HG03095 (cell line): ENCODE measurements around the gene ACTMAP.
"Not testable (repeated sequence)": the region's sequence is repeated elsewhere in the genome, so short reads cannot be mapped to it uniquely, and the experiment has no call there.

Experiments
- ATAC-seq: cut with Tn5 transposase; IDR thresholded peaks from one replicate; pipeline ENCODE4 v1.9.1; 2021; ENCODE audit warnings: moderate library complexity; ENCODE audit not compliant: unreplicated experiment

Gene ACTMAP

DNA sequence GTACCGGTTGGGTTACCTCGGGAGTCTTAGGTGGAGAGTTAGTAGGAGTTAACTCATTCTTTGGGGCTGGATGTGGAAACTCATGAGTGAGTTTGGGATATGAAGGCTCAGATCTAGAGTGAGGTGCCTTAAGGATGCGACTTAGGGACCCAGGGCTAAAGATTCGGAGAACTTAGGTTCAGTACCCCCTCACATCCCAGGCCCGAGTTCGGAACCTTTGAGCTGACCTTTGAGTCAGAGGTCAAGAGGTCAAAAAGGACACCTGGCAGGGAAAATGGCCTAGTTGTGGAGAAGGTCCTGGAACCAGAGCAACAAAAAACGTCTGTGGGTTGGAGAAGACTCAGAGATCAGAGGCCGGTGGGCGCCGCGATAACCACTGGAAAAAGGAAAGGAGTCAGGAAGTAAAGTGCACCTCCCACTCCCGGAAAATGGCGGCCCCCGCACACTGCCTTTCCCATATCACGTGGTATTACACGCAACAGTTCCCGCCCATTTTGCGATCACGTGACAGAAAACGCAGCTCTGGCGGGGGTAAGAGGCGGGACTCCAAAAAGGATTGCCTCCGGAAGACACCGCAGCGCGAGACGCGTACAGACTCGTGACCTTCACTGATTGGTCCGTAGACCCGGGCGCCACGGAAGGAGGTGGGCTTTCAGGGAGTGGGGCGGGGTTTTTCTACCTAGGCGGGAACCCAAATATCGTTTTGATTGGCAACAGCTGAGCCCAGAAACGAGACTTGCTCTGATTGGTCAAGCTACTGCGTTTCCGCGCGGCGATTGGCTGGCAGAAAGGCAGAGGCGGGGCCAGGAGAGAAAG is at the start of gene ACTMAP:
TSS of gene ACTMAP (minus strand) at position 420 of the 816 bp plus-strand sequence. CDS start 674 bp downstream, outside the sequence.
- ATAC-seq: peak; percentile 77

GRCh38 chr19:40799558-40800338 is 49.5 kb upstream of the ACTMAP start:
- ATAC-seq: no peak

GRCh38 chr19:40798683-40799557 is 48.6 kb upstream of the ACTMAP start, which contains the start of gene EGLN2:
TSS of gene EGLN2 (plus strand) at chr19:40799191. CDS start at chr19:40800573, 1,382 bp downstream.
- peak; percentile 68 for ATAC-seq

GRCh38 chr19:40797963-40798682 is 47.8 kb upstream of the ACTMAP start:
- no peak for ATAC-seq

DNA sequence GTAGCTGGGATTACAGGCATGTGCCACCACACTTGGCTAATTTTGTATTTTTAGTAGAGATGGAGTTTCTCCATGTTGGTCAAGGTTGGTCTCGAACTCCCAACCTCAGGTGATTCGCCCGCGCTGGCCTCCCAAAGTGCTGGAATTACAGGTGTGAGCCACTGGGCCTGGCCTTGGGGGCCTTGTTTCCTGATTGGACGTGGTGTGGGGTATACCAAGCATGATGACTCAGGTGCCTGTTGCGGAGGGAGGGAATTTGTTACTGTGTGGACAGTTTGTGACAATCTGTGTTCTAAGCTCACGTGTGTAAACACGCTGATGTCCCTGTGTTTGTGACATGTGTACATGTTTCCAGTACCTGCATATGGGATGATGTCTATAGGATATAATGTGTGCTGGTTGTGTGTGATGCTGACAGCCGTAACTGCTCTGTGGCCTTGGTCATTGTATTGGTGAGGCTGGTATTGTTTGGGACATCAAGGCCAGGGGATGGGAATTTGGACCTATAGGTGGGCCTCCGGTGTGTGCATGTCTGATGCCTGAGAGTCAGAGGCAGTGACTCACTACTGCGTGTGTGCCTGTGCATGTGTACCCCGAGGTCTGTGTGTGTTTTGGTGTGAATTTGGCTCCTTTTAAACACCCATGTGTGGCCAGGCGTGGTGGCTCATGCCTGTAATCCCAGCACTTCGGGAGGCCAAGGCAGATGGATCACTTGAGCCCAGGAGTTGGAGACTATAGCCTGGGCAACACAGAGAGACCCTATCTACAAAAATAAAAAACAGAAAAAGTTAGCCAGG is 47.1 kb upstream of the ACTMAP start:
- no peak for ATAC-seq

GRCh38 chr19:40791996-40792395 is 41.7 kb upstream of the ACTMAP start:
- ATAC-seq: no peak

GRCh38 chr19:40791349-40791748 is 41.1 kb upstream of the ACTMAP start:
- no peak for ATAC-seq

DNA sequence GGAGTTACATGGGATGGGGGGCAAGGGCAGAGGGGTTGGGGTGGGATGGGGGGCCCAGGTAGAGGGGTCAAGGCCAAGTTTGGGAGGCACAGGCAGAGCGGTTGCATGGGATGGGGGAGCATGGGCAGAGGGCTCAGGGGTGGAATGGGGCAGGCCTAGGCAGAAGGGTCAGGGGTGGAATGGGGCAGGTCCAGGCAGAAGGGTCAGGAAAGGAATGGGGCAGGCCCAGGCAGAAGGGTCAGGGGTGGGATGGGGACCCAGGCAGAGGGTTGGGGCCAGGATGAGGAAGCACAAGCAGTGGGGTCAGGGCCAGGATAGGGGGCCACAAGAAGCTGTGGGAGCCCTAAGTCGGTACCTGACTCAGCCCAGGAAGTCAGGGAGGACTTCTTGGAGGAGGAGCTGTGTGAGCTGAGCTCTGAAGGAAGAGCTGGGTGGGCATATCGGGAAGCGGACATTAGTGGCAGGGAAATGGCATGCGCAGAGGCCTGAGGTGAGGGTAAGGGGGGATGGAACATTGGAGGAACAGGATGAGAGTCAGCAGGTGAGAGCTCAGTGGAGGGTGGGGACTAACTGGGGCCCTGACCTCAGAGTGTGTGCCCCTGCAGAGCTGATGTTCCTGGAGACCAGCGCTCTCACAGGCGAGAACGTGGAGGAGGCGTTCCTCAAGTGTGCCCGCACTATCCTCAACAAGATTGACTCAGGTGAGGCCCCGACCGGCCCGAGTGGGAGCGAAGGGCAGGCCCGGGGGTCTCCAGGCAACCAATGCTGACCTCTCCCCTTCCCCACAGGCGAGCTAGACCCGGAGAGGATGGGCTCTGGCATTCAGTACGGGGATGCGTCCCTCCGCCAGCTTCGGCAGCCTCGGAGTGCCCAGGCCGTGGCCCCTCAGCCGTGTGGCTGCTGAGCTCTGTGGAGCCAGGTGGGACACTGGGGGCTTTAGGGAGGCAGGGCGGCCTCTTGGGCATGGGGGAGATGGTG is 36.1 kb upstream of the ACTMAP start:
- ATAC-seq: no peak

GRCh38 chr19:40785526-40785925 is 35.2 kb upstream of the ACTMAP start:
- no peak for ATAC-seq

- not testable (repeated sequence) for ATAC-seq
These were observed 33.9 kb upstream of the ACTMAP start for GRCh38 chr19:40784146-40784545.

DNA sequence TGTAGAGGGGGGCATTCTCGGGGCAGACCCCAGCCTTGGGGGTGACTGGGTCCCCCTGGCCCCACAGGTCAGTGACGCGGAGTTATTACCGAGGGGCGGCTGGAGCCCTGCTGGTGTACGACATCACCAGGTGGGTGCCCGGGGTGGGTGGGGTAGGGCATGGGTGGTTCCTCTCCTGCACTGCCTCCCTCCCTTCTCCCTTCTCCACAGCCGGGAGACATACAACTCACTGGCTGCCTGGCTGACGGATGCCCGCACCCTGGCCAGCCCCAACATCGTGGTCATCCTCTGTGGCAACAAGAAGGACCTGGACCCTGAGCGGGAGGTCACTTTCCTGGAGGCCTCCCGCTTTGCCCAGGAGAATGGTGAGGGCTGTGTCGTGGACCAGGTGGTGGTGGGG is 33.4 kb upstream of the ACTMAP start:
- no peak for ATAC-seq

GRCh38 chr19:40781140-40781539 is 30.9 kb upstream of the ACTMAP start:
- no peak for ATAC-seq

- ATAC-seq: no peak
These were observed 30.3 kb upstream of the ACTMAP start for GRCh38 chr19:40780582-40780981.

DNA sequence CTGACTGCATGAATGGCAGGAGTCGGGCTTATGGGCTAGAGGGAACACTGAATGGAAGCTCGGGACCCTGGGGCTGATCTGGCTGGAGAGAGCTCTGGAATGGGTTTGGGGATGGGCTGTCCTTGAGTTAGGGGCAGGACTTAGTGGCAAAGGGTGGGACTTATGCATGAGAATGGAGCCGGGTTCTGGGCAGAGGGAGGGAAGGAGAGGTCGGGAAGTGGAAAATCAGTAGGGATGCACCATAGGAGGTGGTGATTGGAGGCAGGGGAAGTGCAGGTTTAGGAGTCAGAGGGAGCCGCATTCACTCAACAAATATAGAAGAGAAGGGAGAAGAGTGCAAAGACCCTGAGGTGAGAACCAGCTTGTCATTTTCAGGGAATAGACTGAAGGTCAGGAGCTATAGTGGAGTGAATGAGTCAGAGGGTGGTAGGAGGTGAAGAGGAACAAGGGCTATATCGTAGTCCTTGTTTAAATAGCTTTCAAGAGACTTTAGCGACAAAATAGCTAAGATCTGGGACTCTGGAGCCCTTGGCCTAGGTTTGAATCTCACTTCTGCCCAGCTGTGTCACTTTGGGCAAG is 28.5 kb upstream of the ACTMAP start:
- no peak for ATAC-seq

DNA sequence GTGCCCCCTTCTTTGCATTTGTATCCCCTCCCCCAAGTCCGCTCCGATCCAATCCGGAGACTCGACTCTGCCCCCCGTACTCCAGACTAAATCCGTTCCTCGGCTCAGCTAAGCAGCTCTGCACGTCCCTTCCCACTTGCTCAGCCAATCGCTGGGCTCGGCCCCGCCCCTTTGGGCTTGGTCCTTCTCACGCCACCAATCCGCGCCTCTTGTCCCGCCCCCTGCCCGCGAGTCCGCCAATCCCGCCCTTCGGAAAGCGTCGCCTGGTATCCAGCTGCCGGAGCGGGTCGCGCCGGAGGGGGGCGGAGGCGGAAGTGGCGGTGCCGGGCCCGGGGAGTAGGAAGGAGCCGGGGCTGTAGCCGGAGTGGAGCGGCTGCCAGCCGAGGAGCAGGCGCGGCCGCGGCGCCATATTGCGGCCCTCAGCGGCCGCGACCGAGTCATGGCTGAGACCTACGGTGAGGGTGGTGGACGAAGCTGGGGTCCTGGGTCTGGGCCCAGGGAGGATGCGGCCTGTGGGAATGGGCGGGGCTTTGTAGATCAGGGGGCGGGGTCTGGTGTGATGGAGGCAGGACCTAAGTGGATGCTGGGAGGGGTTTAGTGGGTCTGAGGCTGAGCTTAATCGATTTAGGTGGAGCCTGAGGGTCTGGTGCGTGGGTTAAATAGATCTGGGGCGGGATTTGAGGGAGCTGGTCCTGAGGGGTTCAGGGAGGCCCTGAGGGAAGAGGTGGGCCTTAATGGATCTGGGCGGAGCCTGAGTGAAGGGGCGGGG is 27.8 kb upstream of the ACTMAP start, which contains the start of gene RAB4B:
TSS of gene RAB4B (plus strand) at position 311 of the 769 bp plus-strand sequence. CDS start at position 440, 129 bp downstream.
- peak; percentile 45 for ATAC-seq

GRCh38 chr19:40777645-40777936 is 27.3 kb upstream of the ACTMAP start:
- ATAC-seq: no peak

DNA sequence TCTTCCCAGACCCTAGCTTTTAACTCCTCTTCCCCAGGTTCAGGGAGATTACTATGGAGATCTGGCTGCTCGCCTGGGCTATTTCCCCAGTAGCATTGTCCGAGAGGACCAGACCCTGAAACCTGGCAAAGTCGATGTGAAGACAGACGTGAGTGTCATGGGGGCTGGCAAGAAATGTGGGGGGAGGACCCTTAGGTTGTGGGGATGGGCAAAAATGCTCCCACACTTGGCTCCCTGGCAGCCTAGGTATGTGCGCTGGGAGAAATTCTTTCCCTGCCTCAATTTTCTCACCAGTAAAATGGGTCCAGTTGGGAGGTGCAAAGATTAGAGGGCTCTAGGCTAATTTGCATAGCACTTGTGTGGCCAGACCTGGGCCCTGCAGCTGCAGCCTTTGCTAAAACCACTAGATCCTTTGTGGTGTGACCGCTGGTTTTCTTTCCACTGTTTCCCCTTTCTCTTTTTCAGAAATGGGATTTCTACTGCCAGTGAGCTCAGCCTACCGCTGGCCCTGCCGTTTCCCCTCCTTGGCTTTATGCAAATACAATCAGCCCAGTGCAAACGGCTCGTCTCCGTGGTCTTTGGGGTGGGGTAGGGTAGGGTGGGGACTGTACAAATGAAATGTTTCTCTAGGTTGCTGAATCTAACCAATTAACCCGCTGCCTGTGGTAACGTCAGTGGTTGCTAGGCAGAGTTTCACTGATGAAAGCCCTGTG is 26.8 kb upstream of the ACTMAP start:
- ATAC-seq: peak; percentile 53
